HEK293T (cell line): ENCODE results near the gene SLC29A1.

Experiments used
- CTCF ChIA-PET: fragments of 350-600 bp; formaldehyde crosslinking; extraction: SDS; loops from one replicate; lab custom pipeline; 2021; ENCODE audit warnings: antibody characterized with exemption, inconsistent platforms; lab: Yijun Ruan, JAX
- POLR2A ChIA-PET: fragments of 350-600 bp; formaldehyde crosslinking; extraction: SDS; loops from one replicate; lab custom pipeline; 2020; ENCODE audit warnings: antibody characterized with exemption, inconsistent platforms; lab: Yijun Ruan, JAX
- DNase-seq: peaks from one replicate; pipeline ENCODE4 v3.0.0; 2012; ENCODE audit warnings: mixed read lengths; ENCODE audit errors: extremely low spot score
- ARNT ChIP-seq: fragments of 450-650 bp; IDR thresholded peaks from 2 replicates; pipeline ENCODE4 v1.6.1; 2017; ENCODE audit warnings: mild to moderate bottlenecking
- BHLHE40 ChIP-seq: fragments of 450-650 bp; IDR thresholded peaks from 2 replicates; pipeline ENCODE4 v1.6.1; 2016; ENCODE audit warnings: mild to moderate bottlenecking, moderate library complexity, borderline replicate concordance
- CTBP1 ChIP-seq: fragments of 450-650 bp; IDR thresholded peaks from 2 replicates; pipeline ENCODE4 v1.6.1; 2016; ENCODE audit warnings: borderline replicate concordance
- ELF4 ChIP-seq: fragments of 450-650 bp; IDR thresholded peaks from 2 replicates; pipeline ENCODE4 v1.6.1; 2017; ENCODE audit warnings: antibody characterized with exemption
- FOXA1 ChIP-seq: fragments of 450-650 bp; IDR thresholded peaks from 2 replicates; pipeline ENCODE4 v1.6.1; 2016; ENCODE audit warnings: mild to moderate bottlenecking
- FOXK2 ChIP-seq: fragments of 450-650 bp; IDR thresholded peaks from 2 replicates; pipeline ENCODE4 v1.6.1; 2016; ENCODE audit warnings: mild to moderate bottlenecking
- FOXM1 ChIP-seq: fragments of 450-650 bp; IDR thresholded peaks from 2 replicates; pipeline ENCODE4 v1.6.1; 2017; ENCODE audit warnings: mild to moderate bottlenecking, borderline replicate concordance
- HDGF ChIP-seq: fragments of 450-650 bp; IDR thresholded peaks from 2 replicates; pipeline ENCODE4 v1.6.1; 2017; ENCODE audit warnings: antibody characterized with exemption, borderline replicate concordance
- L3MBTL2 ChIP-seq: fragments of 450-650 bp; conservative IDR thresholded peaks from 2 replicates; pipeline ENCODE4 v1.6.1; 2016; ENCODE audit warnings: mild to moderate bottlenecking
- LEF1 ChIP-seq: fragments of 450-650 bp; IDR thresholded peaks from 2 replicates; pipeline ENCODE4 v1.6.1; 2017; ENCODE audit warnings: mild to moderate bottlenecking, borderline replicate concordance
- NFRKB ChIP-seq: fragments of 450-650 bp; IDR thresholded peaks from 2 replicates; pipeline ENCODE4 v1.6.1; 2016; ENCODE audit warnings: mild to moderate bottlenecking, moderate library complexity
- PKNOX1 ChIP-seq: fragments of 450-650 bp; IDR thresholded peaks from 2 replicates; pipeline ENCODE4 v1.6.1; 2016
- SP1 ChIP-seq: fragments of 450-650 bp; IDR thresholded peaks from 2 replicates; pipeline ENCODE4 v1.6.1; 2017
- SUZ12 ChIP-seq: fragments of 450-650 bp; IDR thresholded peaks from 2 replicates; pipeline ENCODE4 v1.6.1; 2016; ENCODE audit warnings: mild to moderate bottlenecking
- TARDBP ChIP-seq: fragments of 450-650 bp; IDR thresholded peaks from 2 replicates; pipeline ENCODE4 v1.6.1; 2016
- ZNF384 ChIP-seq: fragments of 450-650 bp; IDR thresholded peaks from 2 replicates; pipeline ENCODE4 v1.6.1; 2016

SLC29A1 gene

GRCh38 chr6:44243345-44243744 lies 19.9 kb downstream of the SLC29A1 start:
- ChIA-PET CTCF (interaction anchor here (0.8 to 1.0 kb wide), 2 partner anchors 9 to 14 kb away, joined by 3 to 6 read pairs; no protein-coding TSS in a partner anchor), POLR2A (no interaction called here)
- DNase-seq: no peak
- TF ChIP-seq ELF4: no peak
- TF ChIP-seq SP1: no peak
- TF ChIP-seq FOXK2: no peak
- TF ChIP-seq HDGF: no peak
- TF ChIP-seq BHLHE40: no peak
- TF ChIP-seq ARNT: no peak

- ChIA-PET CTCF (interaction anchor here (0.6 to 1.7 kb wide), 4 partner anchors 10 to 169 kb away, joined by 3 to 8 read pairs (median 4); partner anchors contain the start of gene SLC35B2), POLR2A (interaction anchor here (1.3 to 4.9 kb wide), 7 partner anchors 9 to 108 kb away, joined by 4 to 117 read pairs (median 22); partner anchors contain the start of genes NFKBIE, SLC29A1 and SLC35B2)
- TF ChIP-seq ELF4 (no peak), ARNT (no peak), SUZ12 (no peak), TARDBP (no peak), FOXK2 (no peak), L3MBTL2 (no peak), NFRKB (no peak), BHLHE40 (no peak), PKNOX1 (no peak), FOXM1 (no peak), CTBP1 (no peak), ZNF384 (no peak), SP1 (no peak), LEF1 (no peak), HDGF (no peak), FOXA1 (no peak)
- no peak for DNase-seq
Observed at GRCh38 chr6:44245391-44245911, 22.1 kb downstream of the SLC29A1 start.

DNA sequence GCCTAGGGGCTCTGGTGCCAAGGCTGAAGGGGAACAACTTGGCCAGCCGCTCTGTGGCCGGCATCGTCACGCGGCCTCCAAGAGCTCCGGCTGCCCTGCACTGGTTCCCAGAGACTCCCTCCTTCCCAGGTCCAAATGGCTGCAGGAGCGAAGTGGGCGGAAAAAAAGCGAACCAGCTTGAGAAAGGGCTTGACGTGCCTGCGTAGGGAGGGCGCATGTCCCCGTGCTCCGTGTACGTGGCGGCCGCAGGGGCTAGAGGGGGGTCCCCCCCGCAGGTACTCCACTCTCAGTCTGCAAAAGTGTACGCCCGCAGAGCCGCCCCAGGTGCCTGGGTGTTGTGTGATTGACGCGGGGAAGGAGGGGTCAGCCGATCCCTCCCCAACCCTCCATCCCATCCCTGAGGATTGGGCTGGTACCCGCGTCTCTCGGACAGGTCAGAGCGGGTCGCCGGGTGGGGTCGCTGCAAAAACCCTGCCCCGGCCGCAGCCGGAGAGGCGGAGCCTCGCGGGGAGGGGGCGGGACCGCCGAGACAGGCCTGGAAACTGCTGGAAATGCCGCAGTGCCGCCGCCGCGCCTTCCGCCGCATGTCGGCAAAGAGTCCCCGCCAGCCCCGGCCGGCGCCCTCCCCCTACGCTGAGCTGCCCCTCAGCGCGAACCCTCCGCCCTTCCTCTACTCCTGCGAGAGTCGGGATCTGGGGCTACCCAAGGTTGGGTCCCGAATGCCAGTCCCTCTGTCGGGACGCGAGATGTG lies 22.7 kb downstream of the SLC29A1 start:
- peak; percentile 71 for DNase-seq
- TF ChIP-seq TARDBP (no peak), BHLHE40 (no peak), CTBP1 (peak; percentile 25; the same call in 1 of the 2 replicates), L3MBTL2 (0 out of 2 replicates have a peak, but pooled peaks have one; percentile 9), ARNT (no peak), FOXM1 (peak; percentile 42; the same call in 1 of the 2 replicates), SUZ12 (no peak), NFRKB (no peak), FOXA1 (no peak), PKNOX1 (peak; percentile 90), LEF1 (no peak)
- POLR2A ChIA-PET: interaction anchor here (0.5 to 4.9 kb wide), 54 partner anchors 10 to 1316 kb away, joined by 3 to 117 read pairs (median 4); partner anchors contain the start of genes CNPY3, GTPBP2, MYMX and NFKBIE
- CTCF ChIA-PET: interaction anchor here (0.5 to 1.7 kb wide), 9 partner anchors 9 to 1074 kb away, joined by 3 to 8 read pairs (median 3); partner anchors contain the start of gene SLC35B2

DNA sequence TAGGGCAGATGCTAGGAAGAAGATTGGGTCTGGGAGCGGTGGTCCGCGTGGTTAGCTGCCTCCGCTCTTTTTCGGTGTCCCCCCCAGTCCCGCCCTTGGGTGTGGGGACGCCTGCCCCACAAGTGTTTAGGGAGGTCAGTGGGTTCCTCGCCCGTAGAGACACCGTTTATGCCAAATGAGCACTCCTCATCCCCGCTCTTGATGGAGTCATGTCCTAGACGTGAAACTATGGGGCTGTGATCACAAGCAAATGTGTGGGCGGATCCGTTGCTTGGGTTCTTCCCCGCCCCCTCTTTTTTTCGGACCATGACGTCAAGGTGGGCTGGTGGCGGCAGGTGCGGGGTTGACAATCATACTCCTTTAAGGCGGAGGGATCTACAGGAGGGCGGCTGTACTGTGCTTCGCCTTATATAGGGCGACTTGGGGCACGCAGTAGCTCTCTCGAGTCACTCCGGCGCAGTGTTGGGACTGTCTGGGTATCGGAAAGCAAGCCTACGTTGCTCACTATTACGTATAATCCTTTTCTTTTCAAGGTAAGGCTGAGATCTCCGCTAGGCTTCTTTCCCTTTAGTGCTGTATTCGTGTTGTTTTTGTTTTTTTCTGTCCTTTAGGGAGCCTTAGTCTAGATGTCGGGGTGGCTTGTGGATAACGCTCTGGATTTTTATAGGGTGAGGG lies 23.4 kb downstream of the SLC29A1 start, which contains the start of gene HSP90AB1:
HSP90AB1 (plus strand) TSS at position 439 of the 675 bp plus-strand sequence. CDS start 1,529 bp downstream, outside the sequence.
- ChIA-PET POLR2A (interaction anchor here (0.5 to 4.9 kb wide), 56 partner anchors 10 to 1317 kb away, joined by 3 to 117 read pairs (median 4); partner anchors contain the start of genes CNPY3, GTPBP2, MYMX and NFKBIE), CTCF (interaction anchor here (0.5 to 1.6 kb wide), 7 partner anchors 9 to 1075 kb away, joined by 3 to 9 read pairs (median 3); no protein-coding TSS in a partner anchor)
- TF ChIP-seq ELF4 (peak; percentile 97), FOXK2 (no peak), FOXM1 (peak; percentile 82; the same call in 1 of the 2 replicates), HDGF (no peak), TARDBP (no peak), CTBP1 (peak; percentile 26; the same call in 1 of the 2 replicates), L3MBTL2 (peak; percentile 67; the same call in 1 of the 2 replicates)
- DNase-seq: peak; percentile 90

GRCh38 chr6:44247338-44248302 lies 24.2 kb downstream of the SLC29A1 start:
- DNase-seq: peak; percentile 35
- TF ChIP-seq TARDBP: no peak
- no peak for TF ChIP-seq FOXM1
- no peak for TF ChIP-seq PKNOX1
- TF ChIP-seq NFRKB: peak; percentile 59; the same call in 1 of the 2 replicates
- TF ChIP-seq SP1: no peak
- TF ChIP-seq ELF4: no peak
- TF ChIP-seq ARNT: peak; percentile 91
- 0 out of 2 replicates have a peak, but pooled peaks have one; percentile 33 for TF ChIP-seq L3MBTL2
- ChIA-PET POLR2A (interaction anchor here (0.5 to 4.9 kb wide), 42 partner anchors 9 to 618 kb away, joined by 3 to 117 read pairs (median 4); partner anchors contain the start of genes AARS2, GTPBP2, NFKBIE and SLC29A1), CTCF (interaction anchor here (1.0 to 1.6 kb wide), 3 partner anchors 9 to 535 kb away, joined by 3 to 9 read pairs (median 3); no protein-coding TSS in a partner anchor)
